Breast epithelium (tissue), 3 donors: ENCODE measurements around the gene LY86.

ENCODE experiments used
- CTCF ChIP-seq, 3 donors: fragments of 450-650 bp; IDR thresholded peaks; one replicate each; pipeline ENCODE4 v1.5.1; 2016 to 2017; ENCODE audit warnings: antibody characterized with exemption in 3 of 3, mild to moderate bottlenecking in 3 of 3, moderate library complexity in 3 of 3
- POLR2A ChIP-seq: fragments of 450-650 bp; IDR thresholded peaks from one replicate; pipeline ENCODE4 v1.6.1; 2016; ENCODE audit warnings: antibody characterized with exemption, mild to moderate bottlenecking, moderate library complexity

GRCh38 chr6:6639572-6639971 is 51.1 kb downstream of the LY86 start:
- TF ChIP-seq CTCF (IDR thresholded peaks at IDR 0.05): no peak
- TF ChIP-seq POLR2A: no peak
